ENCODE measurements around the gene LONRF3. TPM values are rescaled to one million over a fixed set of nuclear protein-coding genes. Genes with fewer than 3 reads are reported as not detected.
"Not testable (repeated sequence)": the region's sequence is repeated elsewhere in the genome, so short reads cannot be mapped to it uniquely, and the experiment has no call there.

LONRF3 gene
- total RNA-seq, 1 donor from 2014 or later, result 0.96 TPM

- H3K27ac Mint-ChIP-seq, result no peak overlapping the region
- no peaks in the 10 kb centered on the region for H3K27me3 Mint-ChIP-seq
- H3K4me3 Mint-ChIP-seq (ENCODE audit: low read depth), result no peak overlapping the region
- peaks cover 19% of the 10 kb centered on the region for H3K9me3 Mint-ChIP-seq (ENCODE audit: low read depth)
- DNase-seq (ENCODE audit: low spot score, unreplicated experiment), result no peak
- H3K36me3 Mint-ChIP-seq (ENCODE audit: insufficient read depth), result no peaks in the 10 kb centered on the region
- TF ChIP-seq CTCF (IDR thresholded peaks at IDR 0.05; ENCODE audit: unreplicated experiment), result no peak
- H3K4me1 Mint-ChIP-seq (ENCODE audit: low read depth), result no peaks in the 10 kb centered on the region
These were observed 38.7 kb downstream of the LONRF3 start for GRCh38 chrX:119013164-119013563.

GRCh38 chrX:119015407-119016237 lies 41.2 kb downstream of the LONRF3 start:
- no peak overlapping the region for H3K27ac Mint-ChIP-seq
- H3K4me1 Mint-ChIP-seq (ENCODE audit: low read depth), result no peaks in the 10 kb centered on the region
- DNase-seq (ENCODE audit: low spot score, unreplicated experiment), result no peak
- H3K4me3 Mint-ChIP-seq (ENCODE audit: low read depth), result no peak overlapping the region
- H3K9me3 Mint-ChIP-seq (ENCODE audit: low read depth), result peaks cover 23% of the 10 kb centered on the region
- no peak for TF ChIP-seq CTCF (IDR thresholded peaks at IDR 0.05; ENCODE audit: unreplicated experiment)
- H3K36me3 Mint-ChIP-seq (ENCODE audit: insufficient read depth), result peaks cover 1% of the 10 kb centered on the region
- H3K27me3 Mint-ChIP-seq, result no peaks in the 10 kb centered on the region

GRCh38 chrX:119017077-119017476 lies 42.7 kb downstream of the LONRF3 start:
- peaks cover 23% of the 10 kb centered on the region for H3K9me3 Mint-ChIP-seq (ENCODE audit: low read depth)

GRCh38 chrX:119025900-119026299 lies 51.5 kb downstream of the LONRF3 start:
- Mint-ChIP-seq H3K27ac (no peak overlapping the region), H3K4me3 (ENCODE audit: low read depth) (no peak overlapping the region), H3K4me1 (ENCODE audit: low read depth) (no peaks in the 10 kb centered on the region), H3K36me3 (ENCODE audit: insufficient read depth) (no peaks in the 10 kb centered on the region), H3K27me3 (no peaks in the 10 kb centered on the region), H3K9me3 (ENCODE audit: low read depth) (peaks cover 26% of the 10 kb centered on the region)
- no peak for DNase-seq (ENCODE audit: low spot score, unreplicated experiment)
- no peak for TF ChIP-seq CTCF (IDR thresholded peaks at IDR 0.05; ENCODE audit: unreplicated experiment)

More at GRCh38 chrX:119017077-119017476, 42.7 kb downstream of the LONRF3 start:
- Mint-ChIP-seq H3K27ac (no peak overlapping the region), H3K4me3 (ENCODE audit: low read depth) (no peak overlapping the region), H3K36me3 (ENCODE audit: insufficient read depth) (peaks cover 1% of the 10 kb centered on the region), H3K4me1 (ENCODE audit: low read depth) (no peaks in the 10 kb centered on the region), H3K27me3 (no peaks in the 10 kb centered on the region)
- no peak for TF ChIP-seq CTCF (IDR thresholded peaks at IDR 0.05; ENCODE audit: unreplicated experiment)
- DNase-seq (ENCODE audit: low spot score, unreplicated experiment), result no peak

GRCh38 chrX:119026344-119026743 lies 51.9 kb downstream of the LONRF3 start:
- not testable (repeated sequence) for H3K4me1 Mint-ChIP-seq (ENCODE audit: low read depth); DNase-seq (ENCODE audit: low spot score, unreplicated experiment); H3K36me3 Mint-ChIP-seq (ENCODE audit: insufficient read depth); H3K27ac Mint-ChIP-seq; H3K4me3 Mint-ChIP-seq (ENCODE audit: low read depth); H3K27me3 Mint-ChIP-seq
- peaks cover 28% of the 10 kb centered on the region for H3K9me3 Mint-ChIP-seq (ENCODE audit: low read depth)

- H3K9me3 Mint-ChIP-seq (ENCODE audit: low read depth), result peaks cover 41% of the 10 kb centered on the region
- not testable (repeated sequence) for H3K4me1 Mint-ChIP-seq (ENCODE audit: low read depth); H3K27ac Mint-ChIP-seq; DNase-seq (ENCODE audit: low spot score, unreplicated experiment); H3K36me3 Mint-ChIP-seq (ENCODE audit: insufficient read depth); H3K27me3 Mint-ChIP-seq; H3K4me3 Mint-ChIP-seq (ENCODE audit: low read depth)
These were observed 53.7 kb downstream of the LONRF3 start for GRCh38 chrX:119027960-119028732.
